Motor neuron (in vitro differentiated cells): ENCODE results near the gene SHANK3. TPM values are rescaled to one million over a fixed set of nuclear protein-coding genes. Genes with fewer than 3 reads are reported as not detected.

Experiments
- ATAC-seq, 8 experiments: fragments of 200-7000 bp; cut with Tn5 transposase; replicated peaks in 6 of 8; 2 replicates each; pipeline ENCODE4 v1.8.0; 2021; ENCODE audit warnings: mild to moderate bottlenecking in 8 of 8, moderate library complexity in 8 of 8
- H3K27ac ChIP-seq, 2 donors: fragments of 250-450 bp; sonication (Bioruptor Pico); 2 replicates each; pipeline ENCODE4 v1.9.0; 2021; ENCODE audit warnings: antibody characterized with exemption in 2 of 2, mild to moderate bottlenecking in 2 of 2, moderate library complexity in 1 of 2
- H3K4me1 ChIP-seq, 2 donors: fragments of 250-450 bp; sonication (Bioruptor Pico); replicated peaks in 1 of 2; 2 replicates each; pipeline ENCODE4 v1.6.1; 2021; ENCODE audit warnings: antibody characterized with exemption in 2 of 2, mild to moderate bottlenecking in 2 of 2, moderate library complexity in 1 of 2
- H3K4me3 ChIP-seq, 5 donors: fragments of 250-450 bp; sonication (Bioruptor Pico); 2 replicates each; pipeline ENCODE4 v1.9.0; 2021; ENCODE audit warnings: antibody characterized with exemption in 5 of 5, mild to moderate bottlenecking in 5 of 5, moderate library complexity in 4 of 5
- WGBS, 10 experiments: fragments of 450-650 bp; shearing (Covaris generic); methylation state at CpG; one replicate each; pipeline ENCODE4 v1.0.0; 2022; 5-methylcytosine and 5-hydroxymethylcytosine counted together
- in situ Hi-C, 9 experiments: fragments of 400-800 bp; cut with MboI; loops; one replicate each; pipeline ENCODE4 v1.15.0; 2021; ENCODE audit warnings: low sequenced_read_pairs in 9 of 9, low pct_unique_long_range_greater_than_20kb in 2 of 9; ENCODE audit not compliant: unreplicated experiment in 9 of 9
- total RNA-seq, 8 experiments: library from RNA; unstranded; fragments of 300-600 nt; gene quantifications; 2 replicates each; pipeline versions ENCODE4 v1.2.3 to v1.2.4, GENCODE V29; 2022

SHANK3 gene
- total RNA-seq, 8 experiments from 2014 or later, result 0.41 to 7.8 (median 5.2) TPM

DNA sequence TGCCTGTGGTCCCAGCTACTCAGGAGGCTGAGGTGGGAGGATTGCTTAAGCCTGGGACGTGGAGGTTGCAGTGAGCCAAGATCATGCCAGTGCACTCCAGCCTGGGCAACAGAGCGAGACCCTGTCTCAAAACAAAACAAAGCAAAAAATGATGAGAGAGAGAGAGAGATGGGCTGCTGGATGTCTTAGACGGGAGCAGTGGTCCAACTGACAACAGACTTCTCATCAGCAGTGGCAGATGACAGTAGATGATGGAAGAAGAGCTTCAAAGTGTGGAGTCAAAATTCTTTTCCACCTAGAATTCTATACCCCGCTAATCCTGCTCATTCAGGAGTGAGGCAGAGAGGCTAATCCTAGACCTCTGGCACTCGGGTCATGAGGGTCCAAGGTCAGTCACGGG, 36.4 kb downstream of the SHANK3 start:
- WGBS, 10 experiments, result 69 to 100% (median 96%) methylated on average over 1 to 6 of the region's 6 CpGs; no CpG with 5 or more reads in 4 of the 10 experiments
- H3K4me1 ChIP-seq, result peaks cover 17 to 21% of the 10 kb centered on the region in 2 donors
- no peak overlapping the region for H3K27ac ChIP-seq
- ATAC-seq, result no peak
- in situ Hi-C loops, result no loop called here
- H3K4me3 ChIP-seq, result no peak overlapping the region

GRCh38 chr22:50710221-50710620, 37.6 kb downstream of the SHANK3 start:
- H3K27ac ChIP-seq, result no peak overlapping the region
- no peak for ATAC-seq
- in situ Hi-C loops, result no loop called here
- no peak overlapping the region for H3K4me3 ChIP-seq
- 70 to 100% (median 86%) methylated on average over 2 to 5 of the region's 6 CpGs; no CpG with 5 or more reads in 6 of the 10 experiments for WGBS, 10 experiments
- peaks cover 7 to 9% of the 10 kb centered on the region in 2 donors for H3K4me1 ChIP-seq

- Histone ChIP-seq H3K4me1 (peaks cover 5 to 8% of the 10 kb centered on the region in 2 donors), H3K4me3 (no peak overlapping the region), H3K27ac (no peak overlapping the region)
- in situ Hi-C loops, result no loop called here
- 97 to 100% (median 98%) methylated on average over 4 to 14 of the region's 38 CpGs; no CpG with 5 or more reads in 6 of the 10 experiments for WGBS, 10 experiments
- no peak for ATAC-seq
Measured at GRCh38 chr22:50710886-50711285, 38.3 kb downstream of the SHANK3 start.

- no peak overlapping the region for H3K27ac ChIP-seq
- 90 to 100% (median 95%) methylated on average over 1 to 7 of the region's 16 CpGs; no CpG with 5 or more reads in 7 of the 10 experiments for WGBS, 10 experiments
- ATAC-seq, result no peak
- no peak overlapping the region for H3K4me3 ChIP-seq
- no peaks in the 10 kb centered on the region for H3K4me1 ChIP-seq
- in situ Hi-C loops, result no loop called here
Measured at GRCh38 chr22:50711446-50712340, 39.1 kb downstream of the SHANK3 start.

- WGBS, 10 experiments, result 0 to 100% (median 42%) methylated on average over 1 of the region's 9 CpGs; no CpG with 5 or more reads in 4 of the 10 experiments
- Histone ChIP-seq H3K4me3 (no peak overlapping the region), H3K4me1 (no peaks in the 10 kb centered on the region), H3K27ac (no peak overlapping the region)
- ATAC-seq, result no peak
- in situ Hi-C loops, result no loop called here
Measured at GRCh38 chr22:50712341-50713007, 39.9 kb downstream of the SHANK3 start.

GRCh38 chr22:50713008-50713385, 40.4 kb downstream of the SHANK3 start:
- no peak overlapping the region for H3K27ac ChIP-seq
- in situ Hi-C loops, result no loop called here
- ATAC-seq, result no peak
- no peak overlapping the region for H3K4me3 ChIP-seq
- H3K4me1 ChIP-seq, result no peaks in the 10 kb centered on the region
- whole genome bisulfite sequencing, 10 experiments, result 43 to 90% (median 68%) methylated on average over 2 to 12 of the region's 13 CpGs; no CpG with 5 or more reads in 4 of the 10 experiments

- in situ Hi-C loops, result no loop called here
- Histone ChIP-seq H3K4me3 (no peak overlapping the region), H3K27ac (no peak overlapping the region), H3K4me1 (no peaks in the 10 kb centered on the region)
- peak in 2 of 8 experiments; percentile 66 to 87 for ATAC-seq
- 40 to 100% (median 85%) methylated on average over 1 to 4 of the region's 5 CpGs; no CpG with 5 or more reads in 2 of the 10 experiments for WGBS, 10 experiments
Measured at GRCh38 chr22:50713571-50714056, 41.0 kb downstream of the SHANK3 start.

- Histone ChIP-seq H3K4me1 (no peaks in the 10 kb centered on the region), H3K27ac (no peak overlapping the region), H3K4me3 (no peak overlapping the region)
- ATAC-seq, result peak in 1 of 8 experiments; percentile 19
- WGBS, 10 experiments, result 40 to 100% (median 89%) methylated on average over 2 to 5 of the region's 7 CpGs; no CpG with 5 or more reads in 6 of the 10 experiments
- in situ Hi-C loops, result no loop called here
Measured at GRCh38 chr22:50714150-50714549, 41.5 kb downstream of the SHANK3 start.

- in situ Hi-C loops, result no loop called here
- Histone ChIP-seq H3K4me3 (no peak overlapping the region), H3K4me1 (no peaks in the 10 kb centered on the region), H3K27ac (no peak overlapping the region)
- no peak for ATAC-seq
- 43 to 100% (median 80%) methylated on average over 1 to 4 of the region's 22 CpGs; no CpG with 5 or more reads in 5 of the 10 experiments for WGBS, 10 experiments
Measured at GRCh38 chr22:50714631-50715179, 42.1 kb downstream of the SHANK3 start.

- Histone ChIP-seq H3K27ac (no peak overlapping the region), H3K4me3 (no peak overlapping the region), H3K4me1 (no peaks in the 10 kb centered on the region)
- ATAC-seq, result no peak
- WGBS, 10 experiments, result 95 to 100% (median 100%) methylated on average over 1 to 4 of the region's 9 CpGs; no CpG with 5 or more reads in 7 of the 10 experiments
- in situ Hi-C loops, result no loop called here
Measured at GRCh38 chr22:50715250-50715649, 42.6 kb downstream of the SHANK3 start.

DNA sequence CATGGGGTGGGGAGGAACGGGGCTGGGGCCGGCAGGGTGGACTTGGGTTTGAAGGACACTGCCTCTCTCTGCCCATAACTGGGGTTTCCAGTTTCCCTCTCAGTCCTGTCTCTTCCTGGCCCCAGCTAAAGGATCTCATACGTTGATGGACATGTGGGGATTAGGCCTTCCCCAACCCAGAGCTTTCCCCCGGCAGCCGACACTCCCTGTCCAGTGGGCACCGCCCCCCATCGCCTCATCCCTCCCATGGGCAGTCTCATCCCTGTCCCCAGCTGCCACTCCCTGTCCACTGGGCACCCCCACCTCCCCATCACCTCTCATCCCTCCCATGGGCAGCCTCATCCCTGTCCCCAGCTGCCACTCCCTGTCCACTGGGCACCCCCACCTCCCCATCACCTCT, 43.2 kb downstream of the SHANK3 start:
- Histone ChIP-seq H3K4me1 (no peaks in the 10 kb centered on the region), H3K27ac (no peak overlapping the region), H3K4me3 (no peak overlapping the region)
- no CpG with 5 or more reads among the region's 7 CpGs for WGBS, 10 experiments
- ATAC-seq, result no peak
- in situ Hi-C loops, result no loop called here

GRCh38 chr22:50716290-50717024, 43.8 kb downstream of the SHANK3 start:
- WGBS, 10 experiments, result 57 to 100% (median 86%) methylated on average over 1 to 7 of the region's 13 CpGs; no CpG with 5 or more reads in 4 of the 10 experiments
- H3K4me1 ChIP-seq, result no peaks in the 10 kb centered on the region
- in situ Hi-C loops, result no loop called here
- H3K27ac ChIP-seq, result no peak overlapping the region
- ATAC-seq, result no peak
- H3K4me3 ChIP-seq, result no peak overlapping the region
